Breast epithelium (tissue), 3 donors: Measurements from ENCODE around the gene FNIP2.

ENCODE experiments used
- POLR2AphosphoS5 ChIP-seq, 3 donors: sonication (generic); formaldehyde crosslinking; IDR thresholded peaks; one replicate each; pipeline ENCODE4 v1.6.1; 2017; ENCODE audit warnings: antibody characterized with exemption in 3 of 3
- TF ChIP-seq, protein P1 (sequence below), 3 donors: fragments of 450-650 bp; IDR thresholded peaks; one replicate each; pipeline ENCODE4 v1.5.1; 2016 to 2017; ENCODE audit warnings: antibody characterized with exemption in 3 of 3, mild to moderate bottlenecking in 3 of 3, moderate library complexity in 3 of 3

DNA sequence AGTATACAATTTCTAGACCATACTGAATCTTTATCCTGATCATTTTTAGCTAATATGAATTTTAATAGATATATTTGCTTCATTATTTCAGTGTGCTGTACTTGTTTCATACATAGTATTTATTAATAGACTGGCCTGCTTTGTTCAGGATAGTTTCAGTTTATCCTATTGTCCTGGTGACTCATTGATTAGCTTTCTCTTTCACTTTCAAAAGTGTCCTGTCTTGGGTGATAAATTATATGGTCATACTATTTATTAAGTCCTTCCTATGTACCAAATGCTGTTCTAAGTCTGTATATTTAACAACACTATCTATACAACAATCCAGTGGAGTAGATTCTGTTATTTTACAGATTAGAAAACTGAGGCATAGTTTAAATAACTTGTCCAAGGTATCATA lies 180.3 kb downstream of the FNIP2 start:
- TF ChIP-seq, protein P1, sequence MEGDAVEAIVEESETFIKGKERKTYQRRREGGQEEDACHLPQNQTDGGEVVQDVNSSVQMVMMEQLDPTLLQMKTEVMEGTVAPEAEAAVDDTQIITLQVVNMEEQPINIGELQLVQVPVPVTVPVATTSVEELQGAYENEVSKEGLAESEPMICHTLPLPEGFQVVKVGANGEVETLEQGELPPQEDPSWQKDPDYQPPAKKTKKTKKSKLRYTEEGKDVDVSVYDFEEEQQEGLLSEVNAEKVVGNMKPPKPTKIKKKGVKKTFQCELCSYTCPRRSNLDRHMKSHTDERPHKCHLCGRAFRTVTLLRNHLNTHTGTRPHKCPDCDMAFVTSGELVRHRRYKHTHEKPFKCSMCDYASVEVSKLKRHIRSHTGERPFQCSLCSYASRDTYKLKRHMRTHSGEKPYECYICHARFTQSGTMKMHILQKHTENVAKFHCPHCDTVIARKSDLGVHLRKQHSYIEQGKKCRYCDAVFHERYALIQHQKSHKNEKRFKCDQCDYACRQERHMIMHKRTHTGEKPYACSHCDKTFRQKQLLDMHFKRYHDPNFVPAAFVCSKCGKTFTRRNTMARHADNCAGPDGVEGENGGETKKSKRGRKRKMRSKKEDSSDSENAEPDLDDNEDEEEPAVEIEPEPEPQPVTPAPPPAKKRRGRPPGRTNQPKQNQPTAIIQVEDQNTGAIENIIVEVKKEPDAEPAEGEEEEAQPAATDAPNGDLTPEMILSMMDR (IDR thresholded peaks at IDR 0.05): no peak
- no peak for TF ChIP-seq POLR2AphosphoS5 (IDR thresholded peaks at IDR 0.05)
